ENCODE results near the gene PLEKHM3. TPM values are rescaled to one million over a fixed set of nuclear protein-coding genes. Genes with fewer than 3 reads are reported as not detected.

Gene PLEKHM3
- total RNA-seq, 1 experiment from 2014 or later, result 2.5 TPM

- CTCF ChIA-PET, result interaction anchor here (0.5 kb wide), 1 partner anchor 17 kb away, joined by 3 read pairs; no protein-coding TSS in a partner anchor
- TF ChIP-seq SIN3A (IDR thresholded peaks at IDR 0.05; ENCODE audit: borderline replicate concordance, insufficient read depth, low read depth, low read length) (no peak), CTCF (IDR thresholded peaks at IDR 0.05) (peak; percentile 40; the same call in 1 of the 2 replicates)
These were observed 9.3 kb upstream of the PLEKHM3 start for GRCh38 chr2:208034503-208035140.

GRCh38 chr2:208033701-208034502 is 8.6 kb upstream of the PLEKHM3 start:
- ATAC-seq (peak; percentile 84), DNase-seq (ENCODE audit: low read depth, low spot score) (no peak)
- POLR2A ChIA-PET, result no interaction called here
- Histone ChIP-seq H3K27me3 (ENCODE audit: control insufficient read depth, insufficient read depth, low read length) (no peaks in the 10 kb centered on the region), H3K36me3 (ENCODE audit: control insufficient read depth, insufficient read depth, low read length) (no peaks in the 10 kb centered on the region), H3K9me3 (ENCODE audit: control insufficient read depth, insufficient read depth, low read depth, low read length) (no peaks in the 10 kb centered on the region), H3K4me3 (ENCODE audit: low read depth in 2 of 2, low read length in 2 of 2) (no peak overlapping the region), H3K27ac (ENCODE audit: low read length) (no peak overlapping the region), H3K4me1 (ENCODE audit: control insufficient read depth, insufficient read depth, low read length) (no peaks in the 10 kb centered on the region)
- no TSS peak for BruUV-seq (replicated peaks)
- intact Hi-C loops (cut with micrococcal nuclease; ENCODE audit: unreplicated experiment) (loop anchor here (5.0 kb wide), 1 partner anchor 267 kb away; the partner anchor contains the start of gene FZD5), in situ Hi-C loops (cut with HindIII; ENCODE audit: low pct_unique_long_range_greater_than_20kb, low sequenced_read_pairs) (no loop called here)
- CTCF ChIA-PET, result interaction anchor here (0.5 kb wide), 1 partner anchor 16 kb away, joined by 3 read pairs; no protein-coding TSS in a partner anchor
- TF ChIP-seq CTCF (IDR thresholded peaks at IDR 0.05) (peak; percentile 70), REST (IDR thresholded peaks at IDR 0.05; ENCODE audit: insufficient read depth in 1 of 2, low read depth in 2 of 2, low read length in 1 of 2) (no peak), SIN3A (IDR thresholded peaks at IDR 0.05; ENCODE audit: borderline replicate concordance, insufficient read depth, low read depth, low read length) (no peak)

More at GRCh38 chr2:208034503-208035140, 9.3 kb upstream of the PLEKHM3 start:
- ATAC-seq (no peak), DNase-seq (ENCODE audit: low read depth, low spot score) (no peak)
- H3K4me1 ChIP-seq (ENCODE audit: control insufficient read depth, insufficient read depth, low read length), result no peaks in the 10 kb centered on the region
- no TSS peak for BruUV-seq (replicated peaks)
- H3K36me3 ChIP-seq (ENCODE audit: control insufficient read depth, insufficient read depth, low read length), result no peaks in the 10 kb centered on the region
- no peaks in the 10 kb centered on the region for H3K9me3 ChIP-seq (ENCODE audit: control insufficient read depth, insufficient read depth, low read depth, low read length)
- in situ Hi-C loops (cut with HindIII; ENCODE audit: low pct_unique_long_range_greater_than_20kb, low sequenced_read_pairs) (no loop called here), intact Hi-C loops (cut with micrococcal nuclease; ENCODE audit: unreplicated experiment) (loop anchor here (5.0 kb wide), 1 partner anchor 267 kb away; the partner anchor contains the start of gene FZD5)
- no peak overlapping the region for H3K27ac ChIP-seq (ENCODE audit: low read length)
- no peak overlapping the region for H3K4me3 ChIP-seq (ENCODE audit: low read depth in 2 of 2, low read length in 2 of 2)
- POLR2A ChIA-PET, result no interaction called here
- H3K27me3 ChIP-seq (ENCODE audit: control insufficient read depth, insufficient read depth, low read length), result no peaks in the 10 kb centered on the region

Measured in Panc1 (cell line).